ENCODE measurements around the gene TCF3. TPM values are rescaled to one million over a fixed set of nuclear protein-coding genes. Genes with fewer than 3 reads are reported as not detected.

The TCF3 gene
- total RNA-seq, 1 donor from 2014 or later = 153 TPM

- Mint-ChIP-seq H3K9me3 (ENCODE audit: low read depth) (no peaks in the 10 kb centered on the region), H3K27ac (ENCODE audit: unreplicated experiment) (no peak overlapping the region), H3K27me3 (ENCODE audit: low read depth) (no peaks in the 10 kb centered on the region), H3K36me3 (ENCODE audit: low read depth) (peaks cover 26% of the 10 kb centered on the region), H3K4me3 (ENCODE audit: unreplicated experiment) (no peak overlapping the region), H3K4me1 (ENCODE audit: low read depth) (no peaks in the 10 kb centered on the region)
- TF ChIP-seq CTCF (IDR thresholded peaks at IDR 0.05) = no peak
- DNase-seq (ENCODE audit: low spot score) = no peak
Measured at GRCh38 chr19:1619703-1620102, 32.7 kb downstream of the TCF3 start.

GRCh38 chr19:1619094-1619439 is 33.3 kb downstream of the TCF3 start:
- no peak for DNase-seq (ENCODE audit: low spot score)
- Mint-ChIP-seq H3K36me3 (ENCODE audit: low read depth) (peaks cover 25% of the 10 kb centered on the region), H3K27me3 (ENCODE audit: low read depth) (no peaks in the 10 kb centered on the region), H3K4me1 (ENCODE audit: low read depth) (no peaks in the 10 kb centered on the region), H3K4me3 (ENCODE audit: unreplicated experiment) (no peak overlapping the region), H3K9me3 (ENCODE audit: low read depth) (no peaks in the 10 kb centered on the region), H3K27ac (ENCODE audit: unreplicated experiment) (no peak overlapping the region)
- TF ChIP-seq CTCF (IDR thresholded peaks at IDR 0.05) = no peak

GRCh38 chr19:1618157-1619093 is 34.0 kb downstream of the TCF3 start:
- DNase-seq (ENCODE audit: low spot score) = no peak
- Mint-ChIP-seq H3K4me1 (ENCODE audit: low read depth) (no peaks in the 10 kb centered on the region), H3K27ac (ENCODE audit: unreplicated experiment) (peak overlapping the region; percentile 63), H3K9me3 (ENCODE audit: low read depth) (no peaks in the 10 kb centered on the region), H3K27me3 (ENCODE audit: low read depth) (no peaks in the 10 kb centered on the region), H3K4me3 (ENCODE audit: unreplicated experiment) (no peak overlapping the region), H3K36me3 (ENCODE audit: low read depth) (peaks cover 24% of the 10 kb centered on the region)
- peak; percentile 62 for TF ChIP-seq CTCF (IDR thresholded peaks at IDR 0.05)

GRCh38 chr19:1616875-1617274 is 35.5 kb downstream of the TCF3 start:
- Mint-ChIP-seq H3K27me3 (ENCODE audit: low read depth) (no peaks in the 10 kb centered on the region), H3K4me3 (ENCODE audit: unreplicated experiment) (no peak overlapping the region), H3K27ac (ENCODE audit: unreplicated experiment) (no peak overlapping the region), H3K36me3 (ENCODE audit: low read depth) (peaks cover 21% of the 10 kb centered on the region), H3K9me3 (ENCODE audit: low read depth) (no peaks in the 10 kb centered on the region), H3K4me1 (ENCODE audit: low read depth) (no peaks in the 10 kb centered on the region)
- TF ChIP-seq CTCF (IDR thresholded peaks at IDR 0.05) = no peak
- no peak for DNase-seq (ENCODE audit: low spot score)

- no peak for TF ChIP-seq CTCF (IDR thresholded peaks at IDR 0.05)
- DNase-seq (ENCODE audit: low spot score) = no peak
- Mint-ChIP-seq H3K4me1 (ENCODE audit: low read depth) (no peaks in the 10 kb centered on the region), H3K27me3 (ENCODE audit: low read depth) (no peaks in the 10 kb centered on the region), H3K9me3 (ENCODE audit: low read depth) (no peaks in the 10 kb centered on the region), H3K36me3 (ENCODE audit: low read depth) (peaks cover 21% of the 10 kb centered on the region), H3K27ac (ENCODE audit: unreplicated experiment) (peak overlapping the region; percentile 17), H3K4me3 (ENCODE audit: unreplicated experiment) (no peak overlapping the region)
Measured at GRCh38 chr19:1616396-1616795, 36.0 kb downstream of the TCF3 start.

All from chondrocyte (in vitro differentiated cells).